GM23248 (cell line): Measurements from ENCODE around the gene PTPRD.

Source experiments
- EZH2 ChIP-seq: fragments of 200-600 bp; sonication (generic); IDR thresholded peaks from 2 replicates; pipeline ENCODE4 v1.6.1; 2018; ENCODE audit warnings: antibody characterized with exemption, mild to moderate bottlenecking; ENCODE audit not compliant: insufficient read depth, poor library complexity, severe bottlenecking
- EZH2phosphoT487 ChIP-seq: fragments of 200-600 bp; sonication (generic); IDR thresholded peaks from 2 replicates; pipeline ENCODE4 v1.6.1; 2018; ENCODE audit warnings: antibody characterized with exemption, moderate library complexity, mild to moderate bottlenecking, low read depth; ENCODE audit not compliant: insufficient read depth

GRCh38 chr9:9016597-9016996 is 1596.2 kb downstream of the PTPRD start:
- TF ChIP-seq EZH2: no peak
- no peak for TF ChIP-seq EZH2phosphoT487
